GM18526 (cell line): ENCODE measurements around the gene PYROXD2.

ENCODE experiments used
- POLR2A ChIP-seq: IDR thresholded peaks from 3 replicates; pipeline ENCODE4 v1.6.1; 2011; ENCODE audit not compliant: insufficient read length; ENCODE audit errors: extremely low read depth

PYROXD2 gene

DNA sequence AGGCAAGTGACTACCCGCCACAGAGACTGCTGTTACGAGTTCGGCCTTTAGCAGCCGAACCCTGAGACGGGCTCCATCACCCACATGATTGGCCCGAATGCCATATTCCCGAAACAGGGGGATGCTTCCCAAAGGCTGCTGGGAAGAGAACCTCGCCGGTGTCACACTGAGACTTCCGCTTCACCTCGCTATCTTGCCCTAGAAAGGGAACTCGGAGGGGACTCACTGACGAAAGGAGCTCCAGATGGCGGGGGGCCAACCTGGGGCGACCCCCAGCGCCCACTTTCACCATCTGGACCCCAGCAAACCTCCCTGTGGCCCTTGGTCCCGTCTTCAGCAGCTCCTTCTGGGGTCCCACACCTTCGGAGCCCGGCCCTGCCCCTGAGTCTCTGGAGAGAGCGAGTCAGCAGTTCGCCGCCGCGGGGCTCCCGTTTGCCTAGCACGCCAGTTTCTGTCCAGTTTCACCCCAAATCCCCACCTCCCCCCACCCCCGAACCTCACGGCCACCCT is 31.2 kb upstream of the PYROXD2 start:
- no peak for TF ChIP-seq POLR2A

DNA sequence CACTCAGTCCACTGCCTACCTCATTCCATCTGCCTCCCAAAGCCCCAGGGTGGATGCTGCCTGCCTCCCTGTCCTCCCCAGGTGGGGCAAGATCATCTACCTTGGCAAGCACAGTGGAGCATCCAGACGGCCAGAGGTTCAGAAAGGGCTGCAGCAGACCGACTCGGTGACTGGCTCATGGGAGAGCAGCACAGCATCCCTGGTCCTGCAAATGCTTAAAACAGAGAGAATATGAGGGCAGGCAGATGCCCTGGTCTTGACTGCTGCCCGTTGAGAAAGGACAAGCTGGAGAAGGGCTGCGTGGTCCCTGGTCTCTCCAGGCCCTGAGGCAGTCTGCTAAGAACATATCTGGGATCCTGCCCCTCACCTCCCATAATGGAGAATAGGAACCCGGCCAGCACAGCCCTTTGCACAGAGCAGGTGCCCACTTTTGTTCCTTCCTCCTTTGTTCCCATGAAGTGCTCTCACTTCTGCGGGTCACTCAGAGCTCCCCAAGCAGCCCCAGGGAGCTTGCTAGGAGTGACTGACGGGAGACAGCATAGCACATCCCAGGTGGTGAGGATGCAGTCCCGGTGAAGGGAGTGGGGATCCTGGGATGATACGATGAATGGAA is 30.3 kb upstream of the PYROXD2 start:
- no peak for TF ChIP-seq POLR2A

DNA sequence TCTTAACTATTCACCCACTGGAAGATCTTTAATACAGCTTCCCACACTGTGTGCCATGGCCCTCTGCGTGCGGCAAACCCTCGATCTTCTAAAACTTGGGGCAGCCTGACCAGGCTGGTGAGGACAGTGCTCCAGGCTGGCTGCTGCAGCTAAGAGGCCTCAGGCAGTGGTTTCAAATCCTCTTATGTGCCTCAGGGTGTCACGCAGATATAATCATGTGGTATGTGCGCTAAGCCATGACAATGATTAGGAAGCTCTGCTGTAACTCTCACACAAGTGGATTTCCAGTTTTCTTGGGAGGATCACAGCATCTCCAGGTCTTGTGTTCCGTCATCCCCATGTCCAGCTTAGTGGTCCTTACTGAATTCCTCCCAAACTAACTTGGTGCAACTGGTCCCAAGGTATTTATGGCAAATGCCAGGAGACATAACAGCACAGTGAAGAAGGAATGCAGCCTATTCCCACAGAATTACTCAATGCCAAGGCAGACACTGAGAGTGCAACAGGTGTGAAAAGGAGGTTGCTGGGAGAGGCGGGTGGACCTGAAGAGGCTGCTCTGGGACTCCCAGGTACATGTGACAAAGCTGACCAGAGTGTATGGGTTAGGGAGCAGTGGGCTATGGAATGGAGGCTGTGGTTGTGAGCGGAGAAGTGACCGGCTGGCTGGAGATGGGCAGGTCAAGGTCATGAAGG is 29.5 kb upstream of the PYROXD2 start:
- TF ChIP-seq POLR2A, result no peak

DNA sequence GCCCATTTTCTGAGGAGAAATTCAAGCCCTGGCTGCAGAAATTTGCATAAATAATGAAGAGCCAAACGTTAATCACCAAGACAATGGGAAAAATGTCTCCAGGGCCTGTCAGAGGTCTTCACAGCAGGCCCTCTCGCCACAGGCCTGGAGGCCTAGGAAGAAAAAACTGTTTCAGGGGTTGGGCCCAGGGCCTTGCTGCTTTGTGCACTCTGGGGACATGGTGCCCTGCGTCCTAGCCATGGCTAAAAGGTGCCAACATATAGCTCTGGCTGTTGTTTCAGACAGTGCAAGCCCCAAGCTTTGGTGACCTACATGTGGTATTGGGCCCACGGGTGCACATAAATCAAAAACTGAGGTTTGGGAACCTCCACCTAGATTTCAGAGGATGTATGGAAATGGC is 23.7 kb upstream of the PYROXD2 start:
- TF ChIP-seq POLR2A, result no peak

DNA sequence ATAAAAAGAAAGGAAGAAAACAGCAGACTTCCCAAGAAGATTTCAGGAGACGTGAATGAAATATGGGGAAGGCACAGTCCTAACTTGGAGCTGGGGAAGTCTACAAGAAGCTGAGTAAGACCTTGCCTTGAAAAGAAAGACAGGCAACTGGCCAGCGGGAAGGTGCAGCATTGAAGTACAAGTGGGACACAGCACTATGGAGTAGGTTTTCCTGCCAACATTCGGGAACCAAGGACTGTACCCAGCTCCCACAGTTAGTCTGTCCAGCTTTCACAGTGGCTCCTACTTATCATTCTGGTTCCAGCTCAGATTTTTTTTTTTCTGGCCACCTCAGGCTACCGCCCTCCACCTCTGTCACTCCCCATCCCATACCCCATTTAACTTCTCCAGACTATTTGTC is 21.7 kb upstream of the PYROXD2 start:
- TF ChIP-seq POLR2A, result no peak

DNA sequence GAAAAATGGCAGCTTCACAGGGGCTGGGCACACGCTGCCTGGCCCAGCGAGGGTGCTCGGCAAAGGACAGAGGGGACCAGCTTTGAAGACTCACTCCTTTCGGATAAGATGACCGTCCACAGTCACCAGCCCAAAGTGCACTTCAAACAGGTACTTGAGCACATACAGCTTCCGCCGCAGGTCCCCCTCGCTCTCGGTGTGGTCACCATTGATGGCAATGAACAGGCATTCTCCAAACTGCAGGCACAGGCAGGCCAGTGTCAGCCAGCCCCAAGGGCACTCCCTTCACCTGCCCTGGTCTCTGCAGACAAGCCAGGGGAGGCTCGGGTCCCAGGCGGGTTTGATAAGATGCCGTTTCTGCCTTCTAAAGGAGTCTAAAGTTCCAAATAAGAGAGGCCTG is 20.2 kb upstream of the PYROXD2 start:
- TF ChIP-seq POLR2A, result no peak

DNA sequence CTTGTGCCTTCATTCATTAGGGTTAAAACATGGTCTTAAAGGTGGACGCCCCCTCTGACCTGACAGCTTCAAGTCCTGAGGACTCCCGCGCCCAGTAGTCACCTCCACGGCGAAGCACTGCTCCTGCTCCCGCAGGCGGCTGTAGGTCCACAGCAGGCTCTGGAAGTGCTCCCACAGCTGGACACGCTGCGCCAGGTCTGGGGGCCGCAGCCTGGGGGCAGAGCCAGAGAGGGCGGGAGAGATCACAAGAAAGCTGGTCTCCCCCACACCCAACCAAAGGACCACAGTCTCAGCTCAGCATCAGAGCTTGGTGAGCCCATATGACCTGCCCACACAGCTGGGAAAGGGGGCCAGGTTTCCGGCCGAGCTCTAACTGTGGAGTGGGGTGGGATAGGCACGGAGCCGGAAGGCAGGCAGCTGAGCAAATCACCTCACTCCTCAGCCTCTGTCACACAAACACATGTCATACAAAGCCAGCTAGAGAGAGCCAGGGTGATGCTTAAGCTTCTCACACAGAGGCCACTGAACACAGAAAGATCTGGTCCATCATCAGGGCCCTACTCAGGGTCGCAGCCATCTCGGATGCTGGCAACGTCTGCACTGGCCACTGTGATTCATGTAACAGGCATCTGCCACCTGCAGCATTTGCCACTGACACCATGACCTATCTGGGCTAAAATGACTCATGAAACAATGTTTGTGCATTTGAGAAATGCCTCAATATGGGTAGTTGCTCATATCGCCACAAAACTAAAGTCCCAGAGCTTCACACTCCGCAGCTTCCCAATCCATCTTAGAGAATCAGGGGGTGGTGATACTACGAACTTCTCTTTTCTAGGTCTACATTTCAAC is 19.1 kb upstream of the PYROXD2 start:
- TF ChIP-seq POLR2A, result no peak

DNA sequence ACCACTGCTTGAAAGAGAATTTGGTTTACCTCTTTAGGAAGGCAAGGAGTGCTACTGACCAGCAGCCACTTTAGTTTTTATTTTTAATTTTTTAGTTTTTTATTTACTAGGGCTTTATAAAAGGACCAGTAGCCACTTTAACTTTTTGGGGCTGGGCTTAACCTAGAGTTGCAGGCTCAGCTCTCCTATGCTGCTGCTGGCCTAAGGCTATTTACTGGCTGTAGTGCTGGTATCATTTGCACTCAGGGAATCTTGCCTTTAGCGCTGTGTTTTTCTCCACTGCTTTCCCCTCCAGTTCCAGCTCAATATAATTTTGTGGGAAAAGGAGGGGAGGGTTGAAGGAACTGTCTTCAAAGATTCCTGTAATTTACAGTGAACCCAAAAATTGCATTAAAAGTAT is 18.4 kb upstream of the PYROXD2 start:
- no peak for TF ChIP-seq POLR2A

DNA sequence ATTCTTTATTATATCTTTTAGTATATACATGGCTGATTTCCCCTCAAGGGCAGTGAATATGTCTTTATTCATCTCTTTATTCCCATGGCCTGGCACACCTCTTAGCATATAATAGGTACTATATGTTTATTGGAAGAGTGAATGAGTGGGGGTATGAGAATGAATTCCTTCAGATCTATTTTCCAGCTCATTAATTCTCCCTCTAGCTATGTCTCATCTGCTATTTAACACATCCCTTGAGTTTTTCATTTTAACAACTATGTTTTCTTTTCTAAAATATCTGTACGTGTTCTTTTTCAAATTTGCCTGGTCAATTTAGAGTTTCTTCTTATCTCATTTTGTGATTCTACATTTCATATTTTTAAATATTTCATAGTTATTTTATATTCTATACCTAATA is 17.3 kb upstream of the PYROXD2 start:
- no peak for TF ChIP-seq POLR2A

DNA sequence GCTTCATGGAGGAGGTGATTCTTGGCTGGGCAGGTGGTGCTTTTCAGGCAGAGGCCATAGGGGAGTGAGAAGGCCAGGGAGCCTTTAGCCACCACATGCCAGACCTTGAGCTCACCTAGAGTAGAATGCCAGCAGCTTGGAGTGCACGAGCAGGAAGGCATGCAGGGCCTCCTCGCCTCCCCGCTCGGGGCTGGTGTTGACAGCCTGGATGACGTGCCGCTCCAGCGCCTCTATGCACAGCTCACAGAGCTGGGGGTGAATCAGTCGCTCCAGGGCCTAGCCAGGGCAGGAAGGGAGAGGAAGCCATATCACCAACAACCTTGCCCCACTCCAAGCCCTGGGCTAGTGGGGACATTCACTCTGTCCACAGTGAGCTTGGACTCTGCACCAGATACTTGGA is 16.0 kb upstream of the PYROXD2 start:
- no peak for TF ChIP-seq POLR2A

DNA sequence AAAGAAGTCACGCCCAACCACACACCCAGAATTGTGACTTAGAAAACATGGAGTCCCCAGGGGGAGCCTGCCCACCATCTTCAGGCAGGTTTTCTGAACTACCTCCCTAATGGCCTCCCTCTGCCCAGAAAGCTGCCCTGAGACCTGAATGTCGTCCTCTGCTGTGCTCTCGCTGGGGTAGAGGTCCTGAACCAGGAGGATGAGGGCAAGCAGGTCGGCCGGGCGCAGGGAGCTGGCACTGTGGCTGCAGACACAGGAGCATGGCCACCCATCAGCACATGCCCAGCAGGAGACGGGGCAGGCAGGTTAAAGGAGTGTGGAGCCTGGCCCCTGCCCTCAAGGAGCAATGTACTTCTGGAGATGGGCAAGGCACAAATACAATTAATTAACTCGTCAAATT is 15.4 kb upstream of the PYROXD2 start:
- TF ChIP-seq POLR2A, result no peak

DNA sequence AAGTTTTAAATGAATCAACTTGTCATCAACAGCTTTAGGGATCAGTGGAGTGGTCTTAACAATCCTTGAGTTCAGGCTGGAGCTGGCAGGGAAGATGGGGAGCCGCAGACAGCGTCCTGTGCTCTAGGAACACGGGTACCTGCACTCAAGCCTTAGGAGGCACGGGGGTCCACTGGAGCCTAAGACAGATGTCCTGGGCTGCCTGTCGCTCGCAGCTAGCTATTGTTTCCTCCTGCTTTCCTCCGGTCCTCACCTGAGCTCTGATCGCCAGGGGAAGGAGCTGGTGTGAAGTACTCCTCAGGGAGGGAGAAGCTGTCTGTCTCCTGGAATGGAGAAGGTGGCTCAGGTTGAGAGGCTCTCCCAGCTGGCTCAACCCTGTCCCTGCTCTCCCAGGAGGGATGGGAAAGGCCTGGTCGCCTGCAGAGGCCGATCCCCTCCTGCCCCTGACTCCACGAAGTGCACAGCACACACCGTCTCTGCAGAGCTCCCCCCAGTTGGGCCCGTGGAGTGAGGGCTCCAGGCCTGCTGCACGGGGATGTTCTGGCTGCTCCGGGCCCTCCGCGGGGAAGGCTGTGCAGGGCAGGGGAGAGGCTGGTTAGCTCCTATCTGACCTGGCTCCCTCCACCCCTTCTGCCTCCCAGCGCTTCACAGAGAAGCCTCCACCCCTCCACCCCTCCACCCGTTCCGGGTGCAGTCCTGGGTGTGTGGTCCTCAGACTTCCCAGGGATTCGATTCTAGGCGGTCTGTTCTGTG is 14.5 kb upstream of the PYROXD2 start:
- TF ChIP-seq POLR2A, result no peak

DNA sequence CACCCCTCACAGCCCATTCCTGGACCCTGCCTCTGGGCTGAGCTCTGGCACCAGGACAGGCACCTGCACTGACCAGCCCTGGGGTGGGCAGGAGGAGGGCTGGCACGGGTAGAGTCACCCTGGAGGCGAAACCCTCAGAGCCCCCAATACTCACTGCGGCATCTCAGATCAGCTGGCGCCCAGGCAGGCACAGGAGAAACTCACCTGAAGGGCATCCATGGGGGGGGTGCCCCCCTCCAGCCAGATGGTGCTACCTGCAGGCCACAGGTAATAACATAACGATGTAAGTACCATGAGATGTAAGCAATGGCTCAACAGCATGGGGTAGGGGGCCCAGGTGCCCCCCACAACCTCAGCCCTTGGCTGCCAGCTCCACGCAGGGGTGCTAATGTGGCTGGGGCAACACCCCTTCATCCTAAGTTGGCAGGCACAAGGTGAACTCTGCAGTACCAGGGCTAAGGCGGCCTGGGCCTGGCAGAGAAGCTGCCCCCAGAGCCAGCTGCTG is 12.1 kb upstream of the PYROXD2 start:
- no peak for TF ChIP-seq POLR2A

DNA sequence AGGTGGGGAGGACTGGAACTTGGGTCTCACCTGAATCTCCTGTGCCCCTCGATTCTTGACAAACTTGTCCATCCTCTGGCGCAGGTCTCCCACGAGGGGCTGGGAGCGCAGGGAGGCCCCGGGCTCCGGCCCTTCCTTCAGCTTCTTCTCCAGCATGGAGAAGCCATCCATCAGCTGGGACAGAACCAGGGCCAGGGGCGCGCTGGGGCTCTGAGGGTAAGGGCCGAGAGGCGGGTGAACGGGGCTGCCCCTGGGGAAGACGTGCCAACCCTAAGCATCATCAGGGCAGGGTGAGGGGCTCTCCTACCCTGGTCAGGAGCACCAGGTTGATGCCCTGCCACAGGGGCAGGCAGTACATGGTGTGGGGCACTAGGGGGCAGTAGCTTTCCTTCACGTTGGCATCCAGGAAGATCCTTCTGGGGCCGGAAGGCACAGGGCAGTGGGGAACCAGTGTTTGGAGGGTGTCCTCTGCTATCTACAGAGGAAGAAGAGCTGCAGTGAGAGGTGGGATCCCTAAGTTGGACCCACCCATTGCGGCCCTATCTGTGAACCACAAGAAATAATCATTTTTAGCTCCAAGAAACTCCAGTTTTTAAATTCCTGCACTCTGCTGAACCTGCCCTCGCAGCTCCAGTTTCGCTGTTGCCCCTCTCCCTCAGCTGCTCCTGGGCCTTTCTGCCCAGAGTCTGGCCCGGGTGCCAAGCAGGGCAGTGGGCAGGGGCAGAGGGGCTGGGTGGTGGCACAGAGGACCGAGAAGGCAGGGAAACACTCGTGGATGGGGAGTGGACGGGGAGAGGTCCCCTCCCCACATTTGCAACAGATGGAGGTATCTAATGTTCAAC is 10.8 kb upstream of the PYROXD2 start:
- no peak for TF ChIP-seq POLR2A
